CD4-positive, alpha-beta T cell treated with Interleukin-17A for 4 hours (primary cell): ENCODE data around the gene HS2ST1.
"Not testable (repeated sequence)": the region's sequence is repeated elsewhere in the genome, so short reads cannot be mapped to it uniquely, and the experiment has no call there.

Experiments
- DNase-seq: peaks from one replicate; pipeline ENCODE4 v3.0.0-alpha.2; 2020; ENCODE audit warnings: mixed read lengths

The HS2ST1 gene

DNA sequence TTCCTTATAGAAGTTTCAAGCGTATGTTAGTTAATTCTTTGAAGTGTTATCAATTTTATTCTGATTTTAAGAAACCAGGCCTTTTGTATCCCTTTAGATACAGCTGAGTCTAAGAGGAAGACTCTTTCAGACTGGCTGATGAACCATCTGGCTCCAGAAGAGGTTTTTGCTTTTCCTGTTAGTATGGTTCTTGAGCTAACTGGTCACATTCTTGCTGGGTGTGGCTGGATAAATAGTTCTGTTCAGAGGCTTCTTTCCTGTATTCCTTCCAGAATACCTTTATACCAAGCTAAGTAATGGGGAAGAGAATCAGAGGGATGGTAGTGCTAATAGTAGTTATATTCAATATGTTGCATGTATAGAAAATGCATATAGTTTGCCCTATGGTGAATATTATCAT, 12.4 kb downstream of the HS2ST1 start:
- DNase-seq = no peak

DNA sequence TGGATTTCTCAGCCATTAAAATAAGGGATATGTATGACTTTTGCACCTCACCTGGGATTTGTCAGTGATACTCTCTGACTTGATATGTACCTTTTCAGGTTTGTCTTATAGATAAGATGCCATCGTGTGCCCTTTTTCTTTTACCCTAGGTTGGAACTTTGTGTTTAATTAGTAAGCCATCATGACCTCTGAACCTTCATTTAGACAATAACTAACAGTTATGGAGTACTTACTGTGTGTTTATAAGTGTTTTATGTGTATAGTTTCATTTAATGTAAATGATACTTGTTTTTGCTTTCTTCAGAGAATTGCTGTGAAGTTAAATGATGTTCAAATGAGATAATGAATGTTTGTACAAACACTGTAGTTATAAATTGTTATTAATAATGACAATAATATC, 14.4 kb downstream of the HS2ST1 start:
- no peak for DNase-seq

DNA sequence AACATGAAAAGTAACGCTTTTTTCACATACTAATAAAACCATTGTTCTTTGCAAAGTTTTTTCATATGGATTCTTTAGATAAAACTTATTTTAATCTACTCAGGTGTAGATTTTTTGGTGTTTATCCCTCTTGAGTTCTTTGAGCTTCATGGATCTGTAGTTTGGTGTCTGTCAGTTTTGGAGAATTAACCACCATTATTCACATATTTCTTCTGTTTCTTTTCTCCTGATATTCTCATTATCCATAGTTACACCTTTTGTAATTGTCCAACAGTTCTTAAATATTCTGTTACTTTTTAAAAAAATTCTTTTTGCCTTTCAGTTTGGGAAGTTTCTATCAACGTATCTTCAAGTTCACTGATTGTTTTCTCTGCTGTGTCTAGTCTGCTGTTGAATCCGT, 18.6 kb downstream of the HS2ST1 start:
- DNase-seq = no peak

DNA sequence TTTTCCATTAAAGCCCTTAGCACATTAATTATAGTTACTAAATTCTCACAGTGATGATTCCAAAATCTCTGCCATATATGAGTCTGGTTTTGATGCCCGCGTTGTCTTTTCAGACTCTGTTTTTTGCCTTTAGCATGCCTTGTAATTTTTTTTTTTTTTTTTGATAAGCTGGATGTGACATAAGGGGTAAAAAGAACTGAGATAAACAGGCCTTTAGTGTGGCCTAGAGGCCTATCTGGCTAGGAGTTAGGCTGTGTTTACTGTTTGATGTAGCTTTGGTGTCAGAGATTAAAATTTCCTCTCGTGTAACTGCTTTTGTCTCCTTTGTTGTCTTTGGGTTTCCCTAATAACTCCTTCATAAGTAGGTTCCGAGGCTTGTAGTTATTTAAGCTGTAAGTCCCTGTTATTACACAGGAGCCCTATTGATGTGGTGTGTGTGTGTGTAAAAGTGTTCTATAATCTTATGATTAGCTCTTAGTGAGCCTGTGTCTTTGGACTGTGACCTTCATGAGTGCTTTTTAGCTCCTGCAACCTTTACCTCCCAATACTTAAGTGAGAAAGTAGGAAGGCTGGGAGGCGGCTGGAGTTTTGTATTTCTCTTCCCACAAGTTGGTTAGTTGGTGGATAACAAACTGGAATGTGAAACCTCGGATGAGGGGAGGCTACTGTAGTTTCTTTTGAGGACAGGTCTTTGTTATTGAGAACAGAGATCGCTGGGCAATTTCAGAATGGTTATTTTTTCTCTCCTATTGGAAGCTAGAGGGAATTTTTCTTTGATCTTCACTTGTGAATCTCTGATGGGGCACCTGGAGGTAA, 19.3 kb downstream of the HS2ST1 start:
- no peak for DNase-seq

DNA sequence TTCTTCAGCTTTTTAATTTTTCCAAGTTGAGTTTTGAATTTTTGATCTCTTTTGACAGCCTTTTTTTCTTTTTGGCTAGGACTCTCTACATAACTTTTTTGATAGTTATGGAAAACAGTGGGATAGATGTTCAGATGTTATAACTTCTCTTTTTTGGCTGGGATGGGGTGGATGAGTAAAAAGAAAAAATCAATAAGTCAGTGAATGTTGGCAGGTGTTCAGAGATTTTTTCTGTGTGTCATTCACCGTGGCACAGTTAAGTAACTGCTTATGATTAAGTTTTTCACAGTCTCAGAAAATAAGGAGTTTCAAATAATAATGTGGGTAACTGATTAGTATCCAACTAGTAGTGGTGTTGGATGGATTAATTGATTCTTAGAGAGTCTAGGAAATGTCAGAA, 24.0 kb downstream of the HS2ST1 start:
- DNase-seq = no peak

DNA sequence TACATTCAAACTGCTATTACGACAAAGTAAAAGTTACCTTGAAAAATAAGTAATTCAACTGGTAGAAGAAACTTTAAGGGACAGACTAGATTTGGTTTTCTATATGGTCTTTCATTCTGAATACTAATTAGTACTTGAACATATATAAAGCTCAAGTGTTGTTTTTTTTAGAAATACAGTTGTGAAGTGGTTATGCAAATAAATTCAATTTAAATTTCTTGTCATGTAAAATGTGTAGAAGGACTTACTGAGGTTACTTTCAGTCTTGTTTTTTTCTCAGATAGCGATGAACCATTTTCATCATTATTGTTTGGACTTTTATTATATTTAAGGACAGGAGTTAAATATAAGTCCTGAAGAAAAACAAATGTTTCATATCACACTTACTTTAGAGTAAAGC, 24.4 kb downstream of the HS2ST1 start:
- DNase-seq = no peak

DNA sequence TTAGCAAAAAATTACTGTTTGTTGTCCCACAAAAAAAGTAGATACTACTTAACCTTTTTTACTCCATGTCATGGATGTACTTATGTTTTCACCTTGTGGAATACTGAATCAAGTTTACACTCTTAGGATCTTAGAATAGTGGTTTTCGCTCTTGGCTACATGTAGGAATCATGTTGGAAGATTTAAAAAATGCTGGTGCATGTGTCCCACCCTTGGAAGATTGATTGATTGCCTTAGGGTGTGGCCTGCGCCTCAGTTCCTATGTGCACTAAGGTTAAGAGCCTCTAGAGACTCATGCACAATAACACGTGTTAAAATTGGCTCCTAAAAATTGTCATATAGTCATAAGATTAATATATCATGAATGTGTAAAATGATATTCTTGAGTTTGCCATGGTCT, 25.0 kb downstream of the HS2ST1 start:
- no peak for DNase-seq

DNA sequence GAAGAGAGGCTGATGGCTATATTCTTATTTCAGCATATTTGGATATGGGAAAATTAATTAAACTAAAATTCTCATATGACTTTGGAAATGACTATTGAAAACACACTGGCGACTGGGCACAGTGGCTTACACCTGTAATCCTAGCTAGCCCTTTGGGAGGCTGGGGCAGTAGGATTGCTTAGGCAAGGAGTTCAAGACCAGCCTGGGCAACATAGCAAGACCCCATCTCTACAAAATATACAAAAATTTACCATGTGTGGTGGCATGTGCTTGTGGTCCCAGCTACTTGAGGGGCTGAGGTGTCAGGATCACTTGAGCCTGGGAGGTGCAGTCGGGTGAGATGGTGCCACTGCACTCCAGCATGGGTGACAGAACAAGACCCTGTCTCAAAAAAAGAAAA, 26.2 kb downstream of the HS2ST1 start:
- DNase-seq = no peak

DNA sequence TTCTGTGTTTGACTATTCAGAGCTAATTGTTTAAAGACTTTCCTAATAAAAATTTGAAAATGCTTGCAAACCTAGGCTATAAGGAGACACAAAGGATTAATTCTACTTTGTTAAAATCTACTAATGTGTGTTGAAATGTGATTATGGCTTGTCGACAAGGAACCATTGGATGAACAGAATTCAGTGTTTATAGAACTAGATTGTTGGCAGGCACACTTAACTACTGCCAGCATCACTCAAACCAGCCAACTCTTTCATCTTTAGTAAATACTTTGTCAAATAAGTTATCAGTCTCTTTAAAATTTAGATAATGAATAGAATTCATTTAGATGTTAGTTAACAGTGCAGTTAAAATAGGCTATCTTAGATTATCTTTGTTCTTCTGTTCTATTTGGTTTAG, 27.6 kb downstream of the HS2ST1 start:
- DNase-seq = no peak

DNA sequence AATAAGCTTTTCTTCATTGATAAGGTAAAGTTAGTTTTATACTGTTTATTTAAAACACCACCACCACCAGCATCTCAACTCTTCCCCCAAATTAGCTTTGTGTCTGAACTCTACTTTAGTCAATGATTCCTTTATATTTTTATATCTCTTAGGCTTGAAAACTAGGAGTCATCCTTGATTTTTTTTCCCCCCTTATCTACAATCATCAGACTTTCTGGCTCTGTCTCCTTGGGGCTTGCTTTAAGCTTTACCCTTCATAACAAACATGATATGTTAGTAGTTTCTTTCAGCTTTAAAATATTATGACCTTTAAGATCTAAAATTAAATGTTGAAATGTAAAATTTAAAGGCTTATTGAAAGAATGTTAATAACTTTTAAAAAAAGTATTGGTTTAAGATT, 28.3 kb downstream of the HS2ST1 start:
- no peak for DNase-seq

DNA sequence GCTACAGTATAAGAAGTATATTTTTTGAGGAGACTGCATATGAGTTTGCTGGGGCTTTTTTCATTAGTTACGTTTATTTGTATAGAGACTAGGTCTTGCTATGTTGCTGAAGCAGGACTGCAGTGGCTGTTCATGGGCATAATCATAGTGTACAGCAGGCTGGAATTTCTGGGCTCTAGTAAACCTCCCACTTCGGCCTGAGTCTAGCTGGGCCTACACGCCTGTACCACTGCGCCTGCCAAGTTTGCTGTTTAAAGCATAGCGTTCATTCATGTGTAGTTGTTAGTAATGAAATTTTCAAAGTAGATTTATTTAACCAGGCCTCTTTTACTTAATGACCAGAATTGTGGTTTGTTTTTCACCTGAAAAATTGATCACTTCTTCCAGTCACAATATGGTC, 33.8 kb downstream of the HS2ST1 start:
- no peak for DNase-seq

DNA sequence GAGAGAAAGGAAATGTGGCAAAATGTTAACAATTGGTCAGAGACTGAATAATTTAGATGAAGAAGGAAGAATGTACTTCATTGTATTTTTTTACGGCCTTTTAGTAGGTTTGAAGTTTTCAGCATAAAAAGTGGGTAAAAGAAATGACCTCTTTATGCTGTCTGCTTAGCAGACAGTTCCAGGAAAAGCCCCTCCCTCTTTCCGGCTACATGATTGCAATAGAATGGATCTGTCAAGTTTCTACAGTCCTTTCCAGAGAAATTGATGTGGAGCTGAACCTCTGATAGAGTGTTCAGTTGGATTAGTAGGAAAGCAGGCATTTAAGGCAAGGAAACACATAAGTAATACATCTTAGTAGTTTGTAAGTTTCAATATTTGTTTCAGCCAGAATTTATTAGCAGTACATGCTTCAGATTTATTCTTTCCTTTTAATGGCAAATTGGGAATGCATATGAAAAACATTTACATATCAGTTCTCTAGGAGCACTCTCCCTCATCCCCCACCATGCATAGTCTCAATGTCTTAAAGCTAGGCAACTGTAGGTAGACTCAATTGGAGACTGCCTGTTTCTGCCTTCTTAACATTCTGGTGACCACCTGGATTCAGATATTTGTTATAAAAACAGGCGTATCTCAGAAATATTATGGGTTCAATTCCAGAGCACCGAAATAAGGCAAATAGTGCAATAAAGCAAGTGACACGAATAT, 36.4 kb downstream of the HS2ST1 start:
- no peak for DNase-seq

DNA sequence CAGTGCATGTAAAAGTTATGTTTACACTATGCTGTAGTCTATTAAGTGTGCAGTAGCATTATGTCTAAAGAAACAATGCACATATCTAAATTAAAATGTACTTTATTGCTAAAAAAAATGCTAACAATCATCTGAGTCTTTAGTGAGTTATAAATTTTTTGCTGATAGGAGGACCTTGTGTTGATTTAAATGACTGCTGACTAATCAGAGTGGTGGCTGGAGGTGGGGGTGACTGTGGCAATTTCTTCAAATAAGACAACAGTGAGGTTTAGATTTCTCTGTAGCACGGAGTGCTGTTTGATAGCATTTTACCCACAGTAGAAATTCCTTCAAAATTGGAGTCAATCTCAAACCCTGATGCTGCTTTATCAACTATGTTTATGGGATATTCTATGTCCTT, 37.0 kb downstream of the HS2ST1 start:
- no peak for DNase-seq

DNA sequence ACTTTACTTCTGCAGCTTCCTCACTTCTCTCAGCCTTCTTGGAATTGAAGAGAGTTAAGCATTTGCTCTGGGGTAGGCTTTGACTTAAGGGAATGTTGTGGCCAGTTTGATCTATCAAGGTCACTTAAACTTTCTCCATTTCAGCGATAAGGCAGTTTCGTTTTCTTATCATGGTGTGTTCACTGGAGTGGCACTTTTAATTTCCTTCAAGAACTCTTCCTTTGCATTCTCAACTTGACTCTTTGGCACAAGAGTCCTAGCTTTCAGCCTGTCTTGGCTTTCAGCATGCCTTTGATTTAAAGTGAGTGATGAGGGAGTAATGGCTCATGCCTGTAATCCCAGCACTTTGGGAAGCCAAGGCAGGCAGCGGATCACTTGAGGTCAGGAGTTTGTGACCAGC, 38.7 kb downstream of the HS2ST1 start:
- DNase-seq = no peak

DNA sequence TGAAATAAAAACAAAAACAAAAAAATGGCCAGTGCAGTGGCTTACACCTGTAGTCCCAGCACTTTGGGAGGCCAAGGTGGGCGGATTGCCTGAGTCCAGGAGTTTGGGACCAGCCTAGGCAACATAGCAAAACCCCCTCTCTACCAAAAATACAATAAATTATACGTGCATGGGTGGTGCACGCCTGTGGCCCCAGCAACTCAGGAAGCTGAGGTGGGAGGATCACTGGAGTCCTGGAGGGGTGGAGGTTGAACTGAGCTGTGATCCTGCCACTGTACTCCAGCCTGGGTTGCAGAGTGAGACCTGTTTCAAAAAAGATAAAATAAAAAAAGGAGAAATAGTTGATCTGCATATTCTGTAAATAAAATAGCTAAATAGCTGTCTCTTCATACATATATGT, 41.2 kb downstream of the HS2ST1 start:
- no peak for DNase-seq

DNA sequence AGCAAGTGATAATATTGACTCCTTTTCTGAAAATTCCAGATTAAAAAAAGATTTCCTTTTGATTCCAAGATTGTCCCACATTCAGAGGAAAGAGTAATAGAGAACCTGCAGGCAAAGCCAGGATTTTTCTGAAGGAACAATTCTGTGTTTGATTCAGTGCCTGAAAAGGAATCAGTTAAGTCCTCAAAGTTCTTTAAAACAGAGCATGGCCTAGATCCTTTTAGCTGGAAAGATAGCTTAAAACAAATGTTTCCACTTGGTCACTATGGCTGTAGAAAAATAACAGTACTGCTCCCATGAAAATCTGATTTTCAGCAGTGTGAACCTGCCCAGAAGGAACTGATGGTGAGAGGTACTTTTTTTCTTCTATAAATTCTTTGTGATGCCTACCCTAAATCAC, 41.8 kb downstream of the HS2ST1 start:
- no peak for DNase-seq

DNA sequence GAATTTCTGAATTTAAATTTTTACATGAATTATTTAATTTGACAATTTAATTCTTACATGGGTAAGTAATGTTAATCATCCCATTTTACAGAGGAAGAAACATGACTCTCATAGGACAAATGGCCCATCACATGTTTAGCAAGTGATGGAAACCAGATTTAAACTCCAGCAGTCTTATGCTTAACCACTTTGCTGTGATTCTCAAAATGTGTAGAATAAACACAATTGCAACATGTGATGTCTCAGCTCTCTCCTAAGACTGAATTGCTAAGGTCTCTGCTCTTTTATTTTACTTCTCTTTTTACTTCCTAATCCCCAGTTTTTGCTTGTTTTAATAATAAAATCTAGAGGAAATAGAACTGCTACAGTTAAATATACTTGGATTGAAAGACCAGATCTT, 42.8 kb downstream of the HS2ST1 start:
- DNase-seq = no peak

DNA sequence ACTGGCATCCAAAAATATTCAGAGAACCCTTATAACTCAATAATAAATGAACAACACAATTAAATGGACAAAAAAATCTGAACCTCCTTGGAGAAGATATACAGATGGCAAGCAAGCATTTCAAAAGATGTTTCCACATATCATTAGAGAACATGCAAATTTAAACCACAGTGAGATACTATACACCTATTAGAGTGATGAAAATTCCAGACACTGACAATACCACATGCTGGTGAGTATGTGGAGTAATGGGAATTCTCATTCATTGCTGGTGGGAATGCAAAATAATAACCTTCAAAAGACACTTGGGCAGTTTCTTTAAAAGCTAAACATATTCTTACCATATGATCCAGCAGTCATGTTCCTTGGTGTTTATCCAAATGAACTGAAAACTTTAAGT, 46.1 kb downstream of the HS2ST1 start:
- DNase-seq = no peak

DNA sequence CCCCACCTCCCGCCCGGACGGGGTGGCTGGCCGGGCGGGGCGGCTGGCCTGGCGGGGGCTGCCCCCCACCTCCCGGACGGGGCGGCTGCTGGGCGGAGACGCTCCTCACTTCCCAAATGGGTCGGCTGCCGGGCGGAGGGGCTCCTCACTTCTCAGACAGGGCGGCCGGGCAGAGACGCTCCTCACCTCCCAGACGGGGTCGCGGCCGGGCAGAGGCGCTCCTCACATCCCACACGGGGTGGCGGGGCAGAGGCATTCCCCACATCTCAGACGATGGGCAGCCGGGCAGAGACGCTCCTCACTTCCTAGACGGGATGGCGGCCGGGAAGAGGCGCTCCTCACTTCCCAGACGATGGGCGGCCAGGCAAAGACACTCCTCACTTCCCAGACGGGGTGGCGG, 49.4 kb downstream of the HS2ST1 start:
- DNase-seq = not testable (repeated sequence)

DNA sequence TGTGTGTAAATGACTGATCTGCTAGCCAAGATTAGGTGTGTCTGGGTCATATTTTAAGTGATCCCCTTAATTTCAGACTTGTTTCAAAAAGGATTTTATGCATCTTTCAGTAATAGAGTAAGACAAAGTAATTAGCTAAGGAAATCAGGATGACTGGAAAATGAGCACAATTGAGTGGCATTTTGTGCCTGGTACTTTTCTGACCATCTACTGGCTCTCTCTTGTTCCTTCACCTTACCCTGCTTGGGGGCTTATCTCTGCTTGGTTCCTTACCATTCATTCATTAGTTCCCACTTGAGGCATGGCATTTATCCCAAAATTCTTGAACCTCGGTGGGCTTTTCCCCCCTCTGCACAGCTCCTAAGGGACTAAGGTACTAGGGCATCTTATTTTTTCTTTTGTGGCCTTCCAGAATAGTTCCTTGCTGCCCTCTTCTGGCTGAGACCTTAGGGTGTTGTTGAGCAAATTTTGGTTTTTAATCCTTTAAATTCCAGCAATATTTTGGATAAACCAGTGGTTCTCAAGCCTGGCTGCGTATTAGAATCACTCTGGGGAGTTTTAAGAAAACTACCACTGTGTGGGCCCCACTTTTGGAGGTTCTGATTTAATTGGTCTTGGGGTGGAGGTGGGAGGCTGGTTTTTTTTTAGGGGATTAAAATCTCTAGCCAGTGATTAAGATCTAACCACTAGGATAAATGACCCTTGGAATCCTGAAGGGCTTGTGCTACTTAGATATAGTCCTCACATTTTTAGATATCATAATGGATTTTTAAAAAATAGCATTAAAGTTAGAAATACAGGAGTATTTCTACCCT, 50.8 kb downstream of the HS2ST1 start:
- peak; percentile 32 for DNase-seq

DNA sequence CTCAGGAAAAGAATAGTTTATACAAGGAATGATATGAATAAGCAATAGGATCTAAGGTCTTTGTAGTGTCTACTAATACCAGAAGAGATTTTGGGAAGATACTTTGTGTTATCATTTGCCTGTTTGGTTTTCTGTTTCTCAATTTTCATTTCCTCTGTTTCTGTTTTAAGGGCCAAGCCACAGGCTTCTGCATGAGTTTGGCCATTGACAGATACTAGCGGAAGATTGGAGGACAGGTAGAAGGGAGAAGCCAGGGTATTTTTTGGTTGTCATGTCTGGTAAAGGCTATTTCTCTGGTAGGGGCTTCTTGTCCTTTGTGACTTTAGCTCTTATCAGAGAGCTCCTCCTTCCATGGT, 51.4 kb downstream of the HS2ST1 start:
- DNase-seq = no peak

DNA sequence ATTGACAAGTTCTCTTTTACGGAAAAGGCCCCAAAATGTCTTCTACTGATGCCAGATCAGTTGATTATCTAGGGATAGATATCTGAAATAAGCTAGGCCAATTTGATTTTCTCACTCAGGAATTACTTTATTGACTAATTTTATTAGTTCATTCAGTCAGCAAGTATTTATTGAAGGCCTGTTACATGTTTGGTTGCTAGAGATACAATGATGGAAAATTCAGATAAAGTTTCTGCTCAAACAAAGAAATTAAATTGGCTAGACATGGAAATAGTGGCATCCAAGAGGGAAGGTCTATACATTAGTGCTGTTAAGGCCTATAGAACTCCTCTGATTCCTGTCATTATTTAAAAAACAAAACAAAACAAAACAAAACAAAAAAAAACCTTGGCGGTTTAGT, 56.5 kb downstream of the HS2ST1 start:
- DNase-seq = no peak

DNA sequence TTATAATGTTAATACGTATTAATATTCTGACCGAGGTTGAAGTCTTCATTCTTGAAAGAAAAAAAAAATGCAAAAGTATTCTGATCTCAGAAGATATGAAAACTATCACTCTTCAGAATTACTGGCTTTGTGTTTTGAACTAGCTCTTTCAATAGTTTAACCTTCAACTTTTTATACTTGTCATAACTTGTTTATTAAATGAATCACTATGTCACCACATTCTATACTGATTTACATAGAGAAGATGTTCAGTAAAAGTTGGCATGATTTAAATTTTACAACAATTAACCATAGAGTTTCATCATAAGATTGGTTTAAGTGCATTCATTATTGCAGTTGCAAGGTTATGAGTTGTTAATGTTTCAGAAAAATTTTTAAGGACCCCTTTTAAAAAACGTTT, 57.3 kb downstream of the HS2ST1 start:
- no peak for DNase-seq

DNA sequence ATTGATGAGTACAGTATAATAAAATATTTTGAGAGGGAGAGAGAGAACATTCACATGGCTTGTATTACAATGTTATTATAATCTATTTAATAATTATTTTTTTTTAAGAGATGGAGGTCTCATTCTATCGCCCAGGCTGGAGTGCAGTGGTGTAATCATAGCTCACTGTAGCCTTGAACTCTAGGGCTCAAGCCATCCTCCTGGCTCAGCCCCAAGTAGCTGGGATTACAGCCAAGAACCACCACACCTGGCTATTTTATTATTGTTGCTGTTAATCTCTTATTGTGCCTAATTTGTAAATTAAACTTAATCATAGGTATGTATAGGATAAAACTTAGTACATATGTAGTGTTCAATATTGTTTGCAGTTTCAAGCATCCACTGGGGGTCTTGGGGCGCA, 57.8 kb downstream of the HS2ST1 start:
- no peak for DNase-seq
